ENCODE results near the gene FOXO1. TPM values are rescaled to one million over a fixed set of nuclear protein-coding genes. Genes with fewer than 3 reads are reported as not detected.

The FOXO1 gene
- total and polyA plus RNA-seq, 2 of the 13 experiments (the other 11 are each of a cell fraction or from before 2014, with no cell fraction given) = 8.1 to 13.1 TPM

- Histone ChIP-seq H3K36me3 (replicated peaks in 1 of 2; ENCODE audit: control insufficient read depth in 1 of 2, insufficient read depth in 2 of 2, low read length in 2 of 2) (peaks cover 0 to 5% of the 10 kb centered on the region in 2 experiments; a peak in 2 of 5 replicates), H3K27me3 (ENCODE audit: control insufficient read depth in 1 of 2, insufficient read depth in 2 of 2, low read length in 2 of 2) (no peaks in the 10 kb centered on the region), H3K4me1 (ENCODE audit: insufficient read depth, low read length) (peaks cover 84% of the 10 kb centered on the region), H4K20me1 (ENCODE audit: insufficient read depth, low read length) (peaks cover 83% of the 10 kb centered on the region), H3K4me3 (replicated peaks in 1 of 3; ENCODE audit: insufficient read depth in 1 of 3, low read depth in 2 of 3, low read length in 3 of 3) (no peak overlapping the region), H3K27ac (ENCODE audit: extremely low read length, insufficient read depth, low read length) (no peak overlapping the region), H3K4me2 (ENCODE audit: low read depth, low read length) (no peak overlapping the region), H2AFZ (ENCODE audit: low read length) (no peak overlapping the region), H3K9ac (ENCODE audit: insufficient read depth, low read depth, low read length) (no peak overlapping the region), H3K9me3 (ENCODE audit: low read length) (no peaks in the 10 kb centered on the region), H3K79me2 (ENCODE audit: insufficient read depth, low read length) (peaks cover 100% of the 10 kb centered on the region)
- CTCF ChIA-PET (ENCODE audit: low intra/inter-chr PET ratio, low total read pairs) = no interaction called here
- TF ChIP-seq HIVEP1 (CRISPR knock-in tag; IDR thresholded peaks at IDR 0.05) = no peak
- TF ChIP-seq CCDC6 (CRISPR knock-in tag; IDR thresholded peaks at IDR 0.05) = no peak
- TF ChIP-seq ZBTB7A (CRISPR knock-in tag; IDR thresholded peaks at IDR 0.05) = no peak
- no peak for TF ChIP-seq TSC22D2 (CRISPR knock-in tag; IDR thresholded peaks at IDR 0.05; ENCODE audit: borderline replicate concordance)
- no peak for TF ChIP-seq ZNF33B (CRISPR knock-in tag; IDR thresholded peaks at IDR 0.05)
- no peak for TF ChIP-seq RFX5 (IDR thresholded peaks at IDR 0.05; ENCODE audit: low read depth, low read length)
- TF ChIP-seq ZNF746 (CRISPR knock-in tag; IDR thresholded peaks at IDR 0.05) = no peak
- no peak for TF ChIP-seq ZNF609 (CRISPR knock-in tag; IDR thresholded peaks at IDR 0.05; ENCODE audit: borderline replicate concordance)
- TF ChIP-seq ZBTB49 (CRISPR knock-in tag; IDR thresholded peaks at IDR 0.05; ENCODE audit: borderline replicate concordance) = no peak
- TF ChIP-seq SMAD1 (CRISPR knock-in tag; IDR thresholded peaks at IDR 0.05; ENCODE audit: borderline replicate concordance, low read depth) = no peak
- TF ChIP-seq SNAPC5 (CRISPR knock-in tag; IDR thresholded peaks at IDR 0.05; ENCODE audit: borderline replicate concordance) = no peak
- TF ChIP-seq TCF12 (IDR thresholded peaks at IDR 0.05) = no peak
- TF ChIP-seq TCF12 (CRISPR knock-in tag; IDR thresholded peaks at IDR 0.05) = no peak
- no peak for TF ChIP-seq ZNF431 (CRISPR knock-in tag; IDR thresholded peaks at IDR 0.05; ENCODE audit: borderline replicate concordance, low read depth)
- TF ChIP-seq RFXAP (CRISPR knock-in tag; IDR thresholded peaks at IDR 0.05; ENCODE audit: borderline replicate concordance) = no peak
- no peak for TF ChIP-seq ZNF24 (IDR thresholded peaks at IDR 0.05)
- in situ Hi-C loops (cut with HindIII; ENCODE audit: extremely low pct_ligation_motif_present, low pct_unique_long_range_greater_than_20kb) = no loop called here
- ATAC-seq (no peak), FAIRE-seq (no peak), DNase-seq (ENCODE audit: low spot score) (no peak)
- intact Hi-C loops (cut with micrococcal nuclease; ENCODE audit: unreplicated experiment) = no loop called here
- 97% methylated on average over 8 of the region's 8 CpGs for WGBS (ENCODE audit: low lambda C conversion rate)
- POLR2A ChIA-PET = interaction anchor here (1.0 kb wide), 1 partner anchor 74 kb away, joined by 3 read pairs; no protein-coding TSS in a partner anchor
- no TSS peak for BruUV-seq (replicated peaks)
These were observed 76.2 kb downstream of the FOXO1 start for GRCh38 chr13:40590112-40590862.
